ENCODE measurements around the gene VWA7.

Gene VWA7

GRCh38 chr6:31718265-31718664 is 58.9 kb downstream of the VWA7 start:
- H3K9me3 Mint-ChIP-seq = no peaks in the 10 kb centered on the region
- H3K4me1 Mint-ChIP-seq (ENCODE audit: low read depth) = peaks cover 18% of the 10 kb centered on the region
- H3K36me3 Mint-ChIP-seq (ENCODE audit: low read depth) = no peaks in the 10 kb centered on the region
- H3K27ac Mint-ChIP-seq = no peak overlapping the region
- H3K4me3 Mint-ChIP-seq = no peak overlapping the region
- intact Hi-C loops (cut with micrococcal nuclease) = no loop called here
- H3K27me3 Mint-ChIP-seq = peaks cover 8% of the 10 kb centered on the region

- Mint-ChIP-seq H3K9me3 (no peaks in the 10 kb centered on the region), H3K27ac (no peak overlapping the region), H3K27me3 (peaks cover 6% of the 10 kb centered on the region), H3K4me3 (no peak overlapping the region), H3K36me3 (ENCODE audit: low read depth) (no peaks in the 10 kb centered on the region), H3K4me1 (ENCODE audit: low read depth) (peaks cover 15% of the 10 kb centered on the region)
- intact Hi-C loops (cut with micrococcal nuclease) = no loop called here
Observed at GRCh38 chr6:31717499-31718222, 59.5 kb downstream of the VWA7 start.

All from dendritic cell treated with granulocyte-macrophage colony-stimulating factor and Interleukin-4, amounts not matched to agents 40 ng/mL and 50 ng/mL, for 4 days (primary cell).